Activated CD8-positive, alpha-beta memory T cell treated with anti-CD3 and anti-CD28 coated beads, Interleukin-2, amount 10 ng/mL, durations not matched to agents 7 days and 5 days (primary cell): ENCODE results near the gene BBS9. TPM values are rescaled to one million over a fixed set of nuclear protein-coding genes. Genes with fewer than 3 reads are reported as not detected.

ENCODE experiments used
- ATAC-seq: fragments of 150-1000 bp; cut with Tn5 transposase; one replicate; pipeline ENCODE4 v1.10.0; 2021; ENCODE audit warnings: moderate library complexity
- CTCF ChIA-PET: fragments of 350-600 bp; sonication (Branson Sonifier 250); formaldehyde crosslinking; loops from one replicate; lab custom pipeline; 2021; ENCODE audit warnings: antibody characterized with exemption; lab: Charles Lee
- DNase-seq: peaks from one replicate; pipeline ENCODE4 v3.0.0-alpha.2; 2020
- H3K27ac Mint-ChIP-seq: one replicate; pipeline ENCODE4 v1.8.0; 2021; ENCODE audit warnings: mild to moderate bottlenecking, mixed read lengths
- H3K27me3 Mint-ChIP-seq: one replicate; pipeline ENCODE4 v1.8.0; 2021; ENCODE audit warnings: mixed read lengths
- H3K36me3 Mint-ChIP-seq: one replicate; pipeline ENCODE4 v1.8.0; 2021; ENCODE audit warnings: mild to moderate bottlenecking, mixed read lengths
- H3K4me1 Mint-ChIP-seq: one replicate; pipeline ENCODE4 v1.8.0; 2021; ENCODE audit warnings: mixed read lengths
- H3K4me3 Mint-ChIP-seq: one replicate; pipeline ENCODE4 v1.8.0; 2021; ENCODE audit warnings: mild to moderate bottlenecking, moderate library complexity, mixed read lengths
- H3K9me3 Mint-ChIP-seq: one replicate; pipeline ENCODE4 v1.8.0; 2022; ENCODE audit warnings: low read depth, mixed read lengths
- total RNA-seq, 2 experiments: library from RNA; stranded (reverse); gene quantifications; one replicate each; pipeline ENCODE4 v1.2.3, GENCODE V29; 2021

BBS9 gene
- total RNA-seq, 2 experiments from 2014 or later = 9.8 to 10.2 TPM

DNA sequence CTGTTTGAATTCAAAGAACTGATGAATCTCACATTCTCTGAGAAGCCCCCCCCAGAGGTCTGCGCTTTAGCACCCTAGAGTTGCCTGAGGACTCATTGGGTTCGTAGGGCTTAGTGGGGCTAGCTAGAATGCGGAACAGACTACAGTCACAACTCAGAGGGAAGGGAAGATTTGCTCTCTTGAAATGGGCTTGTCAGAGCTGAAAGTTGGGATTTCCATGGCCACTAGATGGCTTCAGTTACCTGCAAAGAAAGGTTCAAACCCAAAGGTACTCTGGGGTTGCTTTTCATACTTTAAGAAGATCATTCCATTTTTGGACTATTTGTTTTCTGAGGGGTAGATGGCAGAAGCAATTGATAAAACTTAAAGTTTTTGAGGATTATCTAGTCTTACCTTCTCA lies 205.0 kb downstream of the BBS9 start:
- no peak for DNase-seq
- H3K4me3 Mint-ChIP-seq = no peak overlapping the region
- no peaks in the 10 kb centered on the region for H3K27me3 Mint-ChIP-seq
- H3K9me3 Mint-ChIP-seq = no peaks in the 10 kb centered on the region
- H3K36me3 Mint-ChIP-seq = no peaks in the 10 kb centered on the region
- CTCF ChIA-PET = interaction anchor here (1.1 kb wide), 1 partner anchor 11 kb away, joined by 3 read pairs; no protein-coding TSS in a partner anchor
- H3K27ac Mint-ChIP-seq = no peak overlapping the region
- no peaks in the 10 kb centered on the region for H3K4me1 Mint-ChIP-seq
- no peak for ATAC-seq

DNA sequence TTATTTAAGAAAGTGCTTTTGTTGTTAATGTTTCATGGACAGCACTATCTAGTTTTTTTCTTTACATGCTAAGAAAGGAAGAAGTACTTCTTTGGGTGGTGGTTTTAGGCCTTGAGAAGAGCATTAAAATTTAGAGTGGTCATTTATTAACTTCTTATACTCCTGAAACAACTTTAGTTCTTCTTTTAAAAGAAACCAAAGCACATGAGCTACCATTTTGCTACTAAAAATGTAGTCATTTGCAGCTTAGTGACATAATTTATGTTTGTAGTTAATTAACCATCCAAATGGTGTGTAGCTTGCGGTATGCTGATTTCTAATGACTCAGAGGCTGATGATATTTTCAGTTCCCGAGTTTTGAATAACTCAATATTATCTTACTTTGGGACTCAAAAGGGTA lies 207.5 kb downstream of the BBS9 start:
- CTCF ChIA-PET = interaction anchor here (1.0 kb wide), 1 partner anchor 9 kb away, joined by 3 read pairs; no protein-coding TSS in a partner anchor
- no peaks in the 10 kb centered on the region for H3K9me3 Mint-ChIP-seq
- H3K4me3 Mint-ChIP-seq = no peak overlapping the region
- no peak overlapping the region for H3K27ac Mint-ChIP-seq
- no peaks in the 10 kb centered on the region for H3K36me3 Mint-ChIP-seq
- no peak for ATAC-seq
- H3K4me1 Mint-ChIP-seq = no peaks in the 10 kb centered on the region
- no peak for DNase-seq
- H3K27me3 Mint-ChIP-seq = no peaks in the 10 kb centered on the region

DNA sequence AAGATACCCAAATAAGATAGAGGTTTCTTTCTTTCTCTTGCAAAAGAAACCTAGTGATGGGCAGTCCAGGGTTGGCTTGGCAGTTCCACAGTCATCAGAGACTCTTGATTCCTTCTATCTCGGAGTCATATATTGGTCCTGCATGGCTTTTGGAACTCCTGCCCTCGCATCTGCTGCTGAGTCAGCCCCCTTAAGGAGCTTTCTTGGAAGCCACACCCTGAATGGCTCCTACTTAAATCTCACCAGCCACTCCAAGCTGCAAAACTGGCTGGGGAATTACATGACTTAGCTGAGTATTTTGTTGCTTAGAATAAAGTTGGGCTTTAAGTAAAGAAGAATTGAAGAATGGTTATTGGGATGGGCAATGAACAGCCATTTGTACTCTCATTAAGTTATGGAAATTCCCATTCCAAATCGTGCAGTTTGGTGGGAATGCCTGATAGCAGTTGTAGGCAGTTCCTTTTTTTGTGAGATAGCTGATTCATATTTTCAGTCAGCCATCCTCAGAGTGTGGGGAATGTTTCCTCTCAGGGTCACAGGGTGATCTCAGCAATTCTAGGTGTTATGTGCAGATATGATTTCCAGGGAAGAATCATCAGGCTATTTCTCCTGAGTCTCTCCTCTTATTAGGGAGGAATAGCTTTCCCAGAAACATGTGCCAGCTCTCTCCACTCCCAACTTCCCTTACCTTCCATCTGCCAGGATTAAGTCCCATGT lies 209.9 kb downstream of the BBS9 start:
- Mint-ChIP-seq H3K9me3 (no peaks in the 10 kb centered on the region), H3K27me3 (no peaks in the 10 kb centered on the region), H3K4me1 (no peaks in the 10 kb centered on the region), H3K4me3 (no peak overlapping the region), H3K27ac (no peak overlapping the region), H3K36me3 (no peaks in the 10 kb centered on the region)
- DNase-seq (no peak), ATAC-seq (no peak)
- CTCF ChIA-PET = no interaction called here

DNA sequence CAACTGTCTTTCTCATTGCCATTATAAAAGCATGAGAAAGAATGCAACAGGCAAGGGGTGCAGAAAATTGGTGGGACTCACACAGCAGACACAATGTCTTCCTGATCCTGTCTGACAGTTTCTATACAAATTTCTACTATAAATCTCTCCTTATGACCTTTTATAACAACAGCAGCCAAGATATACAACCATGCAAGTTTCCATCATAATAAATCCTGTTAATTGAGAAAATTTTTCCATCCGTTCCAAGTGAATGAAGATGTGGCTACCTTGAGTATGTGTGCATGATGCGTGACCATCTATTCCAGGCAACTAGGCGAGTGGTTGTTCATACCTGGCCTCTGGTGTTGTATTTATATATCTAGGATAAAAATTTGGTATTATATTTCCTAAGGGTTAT lies 216.7 kb downstream of the BBS9 start:
- Mint-ChIP-seq H3K9me3 (no peaks in the 10 kb centered on the region), H3K4me3 (no peak overlapping the region), H3K27ac (no peak overlapping the region), H3K4me1 (no peaks in the 10 kb centered on the region), H3K36me3 (no peaks in the 10 kb centered on the region), H3K27me3 (no peaks in the 10 kb centered on the region)
- DNase-seq (no peak), ATAC-seq (no peak)
- CTCF ChIA-PET = no interaction called here

DNA sequence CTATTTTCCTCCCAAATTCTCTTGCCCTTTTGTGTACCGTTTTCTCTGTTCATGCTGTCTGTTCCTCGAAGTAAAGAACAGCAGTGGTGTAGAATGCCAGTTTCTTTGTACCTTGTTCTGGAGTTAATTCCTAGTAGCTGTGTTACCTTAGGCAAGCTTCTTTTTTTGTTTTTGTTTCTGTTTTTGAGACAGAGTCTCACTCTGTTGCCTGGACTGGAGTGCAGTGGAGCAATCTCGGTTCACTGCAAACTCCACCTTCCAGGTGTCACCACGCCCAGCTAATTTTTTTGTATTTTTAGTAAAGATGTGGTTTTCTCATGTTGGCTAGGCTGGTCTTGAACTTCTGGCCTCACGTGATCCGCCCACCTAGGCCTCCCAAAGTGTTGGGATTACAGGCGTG lies 221.2 kb downstream of the BBS9 start:
- no peaks in the 10 kb centered on the region for H3K36me3 Mint-ChIP-seq
- H3K9me3 Mint-ChIP-seq = no peaks in the 10 kb centered on the region
- no peak overlapping the region for H3K27ac Mint-ChIP-seq
- DNase-seq = no peak
- H3K4me3 Mint-ChIP-seq = no peak overlapping the region
- no peaks in the 10 kb centered on the region for H3K27me3 Mint-ChIP-seq
- no peaks in the 10 kb centered on the region for H3K4me1 Mint-ChIP-seq
- ATAC-seq = no peak
- CTCF ChIA-PET = no interaction called here

DNA sequence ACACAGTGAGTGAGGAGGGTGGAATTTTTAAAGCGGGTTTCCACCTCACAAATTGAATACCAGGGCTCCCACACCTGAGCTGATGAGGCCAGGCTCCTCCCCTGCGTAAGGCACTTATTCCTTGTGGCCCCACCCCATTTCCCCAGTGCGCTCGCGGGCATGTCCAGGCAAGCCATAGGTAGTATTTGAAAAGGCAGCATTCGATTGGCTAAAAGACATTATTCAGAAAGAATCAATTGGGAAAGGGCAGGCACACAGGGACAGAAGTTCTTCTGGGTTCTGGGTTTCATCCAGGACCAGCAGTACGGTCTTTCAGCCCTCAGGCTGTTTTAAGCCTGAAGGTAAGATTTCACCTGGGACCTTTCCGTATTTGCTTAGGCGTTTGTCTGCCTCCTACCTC lies 222.3 kb downstream of the BBS9 start:
- Mint-ChIP-seq H3K27ac (no peak overlapping the region), H3K4me3 (no peak overlapping the region), H3K9me3 (no peaks in the 10 kb centered on the region), H3K4me1 (no peaks in the 10 kb centered on the region), H3K27me3 (no peaks in the 10 kb centered on the region), H3K36me3 (no peaks in the 10 kb centered on the region)
- no peak for ATAC-seq
- CTCF ChIA-PET = no interaction called here
- DNase-seq = no peak

DNA sequence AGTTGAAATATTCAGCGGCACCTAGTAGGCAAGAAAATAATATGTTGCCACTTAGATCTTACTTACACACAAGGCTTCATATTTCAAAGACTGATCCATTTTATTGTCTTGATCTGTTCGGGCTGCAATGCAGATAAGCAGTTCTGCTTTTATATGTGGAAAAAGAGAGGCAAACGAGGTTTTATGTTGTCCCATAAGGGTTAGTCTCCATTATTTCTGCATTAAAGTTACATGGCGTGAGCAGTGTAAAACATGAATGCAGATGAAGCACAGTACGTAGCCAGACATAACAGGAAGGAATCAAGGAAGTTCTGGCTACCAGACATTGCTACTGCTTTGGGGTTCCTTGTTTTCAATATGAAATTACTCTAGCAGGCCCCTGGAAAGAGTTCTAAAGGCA lies 224.8 kb downstream of the BBS9 start:
- Mint-ChIP-seq H3K4me3 (no peak overlapping the region), H3K27me3 (no peaks in the 10 kb centered on the region), H3K4me1 (no peaks in the 10 kb centered on the region), H3K27ac (no peak overlapping the region), H3K9me3 (no peaks in the 10 kb centered on the region), H3K36me3 (no peaks in the 10 kb centered on the region)
- DNase-seq (no peak), ATAC-seq (no peak)
- CTCF ChIA-PET = no interaction called here

DNA sequence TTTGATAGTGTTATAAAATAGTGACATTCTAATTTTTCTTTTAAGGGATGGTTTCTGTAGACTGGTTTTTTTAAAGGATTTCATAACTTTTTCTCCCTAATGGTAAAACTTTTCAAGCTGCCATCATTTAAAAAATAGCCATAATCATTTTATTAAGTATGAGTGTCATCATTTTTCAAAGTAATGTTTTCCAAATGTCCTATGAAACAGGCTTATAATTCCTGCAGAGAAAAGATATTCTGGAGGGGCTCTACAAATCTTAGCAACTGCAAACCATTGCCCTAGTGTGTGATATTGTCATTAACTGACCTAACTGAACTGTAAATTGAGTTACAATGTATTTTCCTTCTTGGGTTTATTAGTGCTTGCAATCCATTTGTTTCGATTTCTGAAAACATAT lies 226.0 kb downstream of the BBS9 start:
- no peak overlapping the region for H3K4me3 Mint-ChIP-seq
- CTCF ChIA-PET = no interaction called here
- no peak for ATAC-seq
- no peak overlapping the region for H3K27ac Mint-ChIP-seq
- H3K4me1 Mint-ChIP-seq = no peaks in the 10 kb centered on the region
- no peaks in the 10 kb centered on the region for H3K27me3 Mint-ChIP-seq
- H3K9me3 Mint-ChIP-seq = no peaks in the 10 kb centered on the region
- DNase-seq = no peak
- no peaks in the 10 kb centered on the region for H3K36me3 Mint-ChIP-seq

DNA sequence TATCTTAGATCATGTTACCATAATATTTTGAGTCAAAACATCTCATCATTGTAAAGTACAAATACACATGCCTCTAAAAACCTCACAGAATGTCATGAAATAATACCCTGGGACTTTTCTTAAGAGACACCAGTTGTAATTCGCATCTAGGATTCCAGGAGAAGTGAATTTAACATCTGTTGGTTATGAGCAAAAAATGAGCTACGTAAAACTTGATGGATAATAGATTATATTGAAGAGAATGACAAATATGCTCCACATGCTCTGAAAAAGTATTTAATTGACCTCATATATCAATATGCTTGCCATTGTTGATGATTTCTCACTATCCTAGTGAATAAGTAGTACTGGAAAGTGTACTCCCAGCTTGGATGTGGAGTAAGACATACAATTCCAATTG lies 227.0 kb downstream of the BBS9 start:
- ATAC-seq (no peak), DNase-seq (no peak)
- no peaks in the 10 kb centered on the region for H3K9me3 Mint-ChIP-seq
- H3K27ac Mint-ChIP-seq = no peak overlapping the region
- H3K4me3 Mint-ChIP-seq = no peak overlapping the region
- no peaks in the 10 kb centered on the region for H3K4me1 Mint-ChIP-seq
- no peaks in the 10 kb centered on the region for H3K36me3 Mint-ChIP-seq
- CTCF ChIA-PET = no interaction called here
- no peaks in the 10 kb centered on the region for H3K27me3 Mint-ChIP-seq

DNA sequence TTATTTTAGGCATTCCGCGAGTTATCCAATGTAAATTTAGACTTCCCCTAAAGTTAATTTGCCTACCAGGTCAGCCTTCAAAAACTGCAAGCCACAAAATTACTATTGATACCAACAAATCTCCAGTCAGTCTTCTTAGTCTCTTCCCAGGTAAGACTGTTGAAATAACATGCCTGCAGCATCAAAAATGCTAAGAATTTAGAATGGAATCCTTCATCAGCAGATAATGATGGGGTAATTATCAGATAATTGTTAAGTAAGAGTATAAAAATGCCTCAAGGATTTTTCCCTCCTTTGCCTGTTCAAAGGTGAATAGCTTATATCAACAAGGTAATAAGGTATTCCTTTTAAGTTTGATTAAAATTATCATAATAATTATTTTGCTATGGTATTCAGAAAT lies 228.5 kb downstream of the BBS9 start:
- no peak overlapping the region for H3K4me3 Mint-ChIP-seq
- H3K36me3 Mint-ChIP-seq = no peaks in the 10 kb centered on the region

DNA sequence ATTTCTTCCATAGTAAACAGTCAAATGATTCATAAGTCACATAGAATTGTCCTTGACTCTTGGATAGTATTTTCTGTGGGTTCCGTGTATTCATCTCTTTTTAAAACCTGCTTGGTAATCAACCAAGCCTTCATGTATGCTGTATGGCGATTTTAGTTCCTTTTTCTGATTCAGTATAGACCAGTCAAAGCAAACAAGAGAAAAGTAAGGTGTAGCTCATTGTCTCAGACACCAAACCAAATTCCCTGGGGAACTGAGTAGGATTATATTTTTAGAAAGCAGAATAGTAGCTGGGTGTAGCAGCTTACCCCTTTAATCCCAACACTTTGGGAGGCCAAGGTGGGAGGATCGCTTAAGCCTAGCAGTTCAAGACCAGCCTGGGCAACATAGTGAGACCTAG lies 240.5 kb downstream of the BBS9 start:
- ATAC-seq = no peak
- H3K36me3 Mint-ChIP-seq = no peaks in the 10 kb centered on the region
- CTCF ChIA-PET = no interaction called here
- H3K27me3 Mint-ChIP-seq = no peaks in the 10 kb centered on the region
- H3K4me1 Mint-ChIP-seq = no peaks in the 10 kb centered on the region
- DNase-seq = no peak
- H3K9me3 Mint-ChIP-seq = no peaks in the 10 kb centered on the region
- H3K4me3 Mint-ChIP-seq = no peak overlapping the region
- no peak overlapping the region for H3K27ac Mint-ChIP-seq

More for the DNA sequence above, 228.5 kb downstream of the BBS9 start:
- H3K27ac Mint-ChIP-seq = no peak overlapping the region
- no peaks in the 10 kb centered on the region for H3K4me1 Mint-ChIP-seq
- DNase-seq (no peak), ATAC-seq (no peak)
- H3K9me3 Mint-ChIP-seq = no peaks in the 10 kb centered on the region
- CTCF ChIA-PET = no interaction called here
- H3K27me3 Mint-ChIP-seq = no peaks in the 10 kb centered on the region

DNA sequence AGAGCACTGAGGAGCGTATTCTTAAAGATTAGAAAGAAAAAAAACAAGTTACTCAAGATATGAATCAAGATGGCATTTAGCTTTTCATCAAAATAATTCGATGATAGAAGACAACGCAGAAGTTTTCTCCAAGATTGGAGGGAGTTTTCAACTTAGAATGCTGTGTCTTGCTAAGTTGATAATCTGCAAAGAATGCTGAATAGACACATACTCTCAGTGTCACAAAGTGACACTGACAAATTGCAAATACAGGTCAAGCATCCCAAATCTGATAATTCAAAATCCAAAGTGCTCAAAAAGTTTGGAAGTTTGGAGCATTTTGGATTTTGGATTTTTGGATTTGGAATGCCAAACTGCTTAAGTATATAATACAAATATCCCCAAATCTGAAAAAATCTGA lies 243.8 kb downstream of the BBS9 start:
- no peak for DNase-seq
- Mint-ChIP-seq H3K27me3 (no peaks in the 10 kb centered on the region), H3K9me3 (no peaks in the 10 kb centered on the region), H3K27ac (no peak overlapping the region), H3K36me3 (no peaks in the 10 kb centered on the region), H3K4me3 (no peak overlapping the region), H3K4me1 (no peaks in the 10 kb centered on the region)
- CTCF ChIA-PET = no interaction called here
- ATAC-seq = no peak

DNA sequence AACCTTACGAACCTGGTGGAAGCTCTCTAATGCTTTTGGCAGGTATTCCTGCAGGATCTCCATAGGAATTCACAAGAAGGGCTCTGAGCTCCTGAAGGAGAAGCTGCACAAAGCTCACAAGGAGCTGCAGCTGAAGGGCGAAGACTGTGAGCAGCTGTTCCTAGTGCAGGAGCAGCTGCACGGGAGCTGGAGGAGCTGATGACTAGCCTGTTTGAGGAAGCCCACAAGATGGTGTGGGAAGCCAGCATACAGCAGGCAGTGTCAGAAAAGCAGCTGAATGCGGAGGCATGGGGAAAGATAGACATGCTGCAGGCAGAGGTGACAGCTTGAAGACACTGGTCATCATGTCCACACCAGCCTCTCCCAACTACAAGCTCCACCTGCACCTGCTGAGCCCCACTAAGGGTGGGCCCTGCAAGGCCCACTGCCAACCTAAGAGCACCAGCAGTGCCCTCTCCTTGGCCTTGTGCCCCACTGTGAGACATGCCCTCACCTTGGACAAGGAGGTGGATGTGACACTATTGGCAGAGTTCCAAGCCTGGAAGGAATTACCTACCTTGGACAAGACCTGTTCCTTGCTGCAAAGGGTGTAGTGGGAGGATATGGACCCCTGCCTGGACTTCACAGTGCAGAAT lies 250.6 kb downstream of the BBS9 start:
- H3K4me1 Mint-ChIP-seq = no peaks in the 10 kb centered on the region
- no peaks in the 10 kb centered on the region for H3K36me3 Mint-ChIP-seq
- no peaks in the 10 kb centered on the region for H3K27me3 Mint-ChIP-seq
- no peak for DNase-seq
- H3K27ac Mint-ChIP-seq = no peak overlapping the region
- H3K9me3 Mint-ChIP-seq = no peaks in the 10 kb centered on the region
- no peak overlapping the region for H3K4me3 Mint-ChIP-seq
- ATAC-seq = no peak
- CTCF ChIA-PET = no interaction called here

DNA sequence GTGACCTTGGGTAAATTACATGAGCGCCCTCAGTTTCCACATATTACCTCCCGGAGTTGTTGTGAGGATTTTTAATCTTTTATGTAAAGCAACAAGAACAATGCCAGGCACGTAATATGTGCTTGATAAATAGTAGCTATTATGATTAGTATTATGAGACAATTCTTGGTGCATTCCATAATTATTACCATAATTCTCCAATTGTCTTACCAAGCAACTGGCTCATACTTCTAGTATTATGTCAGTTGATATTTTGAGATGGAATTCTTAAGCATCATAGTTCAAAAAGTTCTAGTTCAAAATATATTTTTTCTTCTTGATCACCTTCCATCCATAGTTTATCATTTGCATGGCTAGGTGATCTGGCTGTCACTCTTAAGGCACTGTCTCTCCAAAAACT lies 259.0 kb downstream of the BBS9 start:
- Mint-ChIP-seq H3K4me1 (peaks cover 2% of the 10 kb centered on the region), H3K4me3 (no peak overlapping the region), H3K27ac (no peak overlapping the region), H3K27me3 (no peaks in the 10 kb centered on the region), H3K36me3 (no peaks in the 10 kb centered on the region), H3K9me3 (no peaks in the 10 kb centered on the region)
- DNase-seq (no peak), ATAC-seq (no peak)
- CTCF ChIA-PET = interaction anchor here (0.6 kb wide), 1 partner anchor 545 kb away, joined by 3 read pairs; no protein-coding TSS in a partner anchor
